ENCODE measurements around the gene OPN1SW. TPM values are rescaled to one million over a fixed set of nuclear protein-coding genes. Genes with fewer than 3 reads are reported as not detected.

Gene OPN1SW
- total RNA-seq, 1 donor from 2014 or later = not detected

DNA sequence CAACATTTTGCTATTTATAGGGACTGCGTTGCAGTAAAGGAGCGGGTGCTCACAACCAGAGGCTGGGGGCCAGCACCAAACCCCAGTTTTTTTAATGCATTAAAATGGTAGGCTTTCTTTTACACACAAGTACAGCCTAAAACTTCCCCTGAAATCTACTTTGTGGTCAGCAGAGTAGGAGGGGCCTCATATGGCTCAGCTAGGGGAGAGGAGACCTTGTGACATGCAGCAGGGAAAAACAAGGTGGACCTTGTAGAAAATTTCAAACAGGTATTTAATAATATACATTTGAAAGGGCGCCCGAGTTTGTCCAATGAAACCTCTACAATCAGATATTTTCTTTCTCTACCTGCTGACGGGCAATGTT, 17.6 kb upstream of the OPN1SW start:
- no peak overlapping the region for H3K4me3 Mint-ChIP-seq
- H3K27me3 Mint-ChIP-seq (ENCODE audit: low read depth) = peaks cover 28% of the 10 kb centered on the region
- H3K4me1 Mint-ChIP-seq = peaks cover 11% of the 10 kb centered on the region
- H3K36me3 Mint-ChIP-seq = peaks cover 20% of the 10 kb centered on the region
- no peak for DNase-seq (ENCODE audit: low spot score in 2 of 2, unreplicated experiment in 2 of 2)
- H3K27ac Mint-ChIP-seq = no peak overlapping the region
- no peaks in the 10 kb centered on the region for H3K9me3 Mint-ChIP-seq
- TF ChIP-seq, protein P1, sequence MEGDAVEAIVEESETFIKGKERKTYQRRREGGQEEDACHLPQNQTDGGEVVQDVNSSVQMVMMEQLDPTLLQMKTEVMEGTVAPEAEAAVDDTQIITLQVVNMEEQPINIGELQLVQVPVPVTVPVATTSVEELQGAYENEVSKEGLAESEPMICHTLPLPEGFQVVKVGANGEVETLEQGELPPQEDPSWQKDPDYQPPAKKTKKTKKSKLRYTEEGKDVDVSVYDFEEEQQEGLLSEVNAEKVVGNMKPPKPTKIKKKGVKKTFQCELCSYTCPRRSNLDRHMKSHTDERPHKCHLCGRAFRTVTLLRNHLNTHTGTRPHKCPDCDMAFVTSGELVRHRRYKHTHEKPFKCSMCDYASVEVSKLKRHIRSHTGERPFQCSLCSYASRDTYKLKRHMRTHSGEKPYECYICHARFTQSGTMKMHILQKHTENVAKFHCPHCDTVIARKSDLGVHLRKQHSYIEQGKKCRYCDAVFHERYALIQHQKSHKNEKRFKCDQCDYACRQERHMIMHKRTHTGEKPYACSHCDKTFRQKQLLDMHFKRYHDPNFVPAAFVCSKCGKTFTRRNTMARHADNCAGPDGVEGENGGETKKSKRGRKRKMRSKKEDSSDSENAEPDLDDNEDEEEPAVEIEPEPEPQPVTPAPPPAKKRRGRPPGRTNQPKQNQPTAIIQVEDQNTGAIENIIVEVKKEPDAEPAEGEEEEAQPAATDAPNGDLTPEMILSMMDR (IDR thresholded peaks at IDR 0.05; ENCODE audit: unreplicated experiment) = no peak

DNA sequence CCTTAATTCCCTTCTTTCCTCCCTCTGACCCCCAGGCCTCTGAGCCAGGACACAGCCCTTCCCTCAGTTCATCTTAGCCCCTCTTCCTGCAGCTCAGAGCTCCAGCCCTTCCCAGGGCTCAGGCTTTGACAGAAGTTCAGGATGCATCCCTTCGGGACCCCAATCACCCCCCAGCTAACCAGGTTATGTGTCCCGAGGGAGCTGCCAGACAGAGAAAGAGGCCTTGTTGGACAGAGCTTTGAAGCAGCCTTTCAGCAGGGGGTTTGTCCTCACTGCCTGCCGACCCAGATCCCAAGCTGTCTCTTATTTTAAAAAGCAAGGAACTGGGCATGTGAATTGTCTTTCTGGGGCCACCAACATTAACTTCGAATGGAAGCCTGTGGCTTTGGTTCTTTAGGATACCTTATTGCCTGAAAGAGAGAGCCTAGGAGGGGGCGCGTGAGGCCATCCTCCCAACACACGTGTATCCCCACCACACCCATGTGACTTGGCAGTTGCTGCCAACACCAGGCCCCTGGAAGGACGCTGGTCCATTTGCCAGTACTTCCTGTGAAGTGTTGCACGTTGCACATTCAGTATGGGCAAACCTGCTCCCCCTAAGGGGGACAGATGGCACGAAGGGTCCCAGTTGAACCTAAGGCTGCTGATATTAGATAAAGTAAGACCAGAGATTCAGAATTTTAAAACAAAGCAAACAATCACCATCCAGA, 17.0 kb upstream of the OPN1SW start:
- H3K27ac Mint-ChIP-seq = no peak overlapping the region
- H3K9me3 Mint-ChIP-seq = no peaks in the 10 kb centered on the region
- TF ChIP-seq, protein P1 (IDR thresholded peaks at IDR 0.05; ENCODE audit: unreplicated experiment) = no peak
- H3K4me1 Mint-ChIP-seq = peaks cover 11% of the 10 kb centered on the region
- H3K27me3 Mint-ChIP-seq (ENCODE audit: low read depth) = peaks cover 28% of the 10 kb centered on the region
- no peak for DNase-seq (ENCODE audit: low spot score in 2 of 2, unreplicated experiment in 2 of 2)
- H3K36me3 Mint-ChIP-seq = peaks cover 20% of the 10 kb centered on the region
- H3K4me3 Mint-ChIP-seq = peak overlapping the region; percentile 88

GRCh38 chr7:128791972-128792327, 16.4 kb upstream of the OPN1SW start:
- Mint-ChIP-seq H3K4me3 (peak overlapping the region; percentile 88), H3K9me3 (no peaks in the 10 kb centered on the region)

DNA sequence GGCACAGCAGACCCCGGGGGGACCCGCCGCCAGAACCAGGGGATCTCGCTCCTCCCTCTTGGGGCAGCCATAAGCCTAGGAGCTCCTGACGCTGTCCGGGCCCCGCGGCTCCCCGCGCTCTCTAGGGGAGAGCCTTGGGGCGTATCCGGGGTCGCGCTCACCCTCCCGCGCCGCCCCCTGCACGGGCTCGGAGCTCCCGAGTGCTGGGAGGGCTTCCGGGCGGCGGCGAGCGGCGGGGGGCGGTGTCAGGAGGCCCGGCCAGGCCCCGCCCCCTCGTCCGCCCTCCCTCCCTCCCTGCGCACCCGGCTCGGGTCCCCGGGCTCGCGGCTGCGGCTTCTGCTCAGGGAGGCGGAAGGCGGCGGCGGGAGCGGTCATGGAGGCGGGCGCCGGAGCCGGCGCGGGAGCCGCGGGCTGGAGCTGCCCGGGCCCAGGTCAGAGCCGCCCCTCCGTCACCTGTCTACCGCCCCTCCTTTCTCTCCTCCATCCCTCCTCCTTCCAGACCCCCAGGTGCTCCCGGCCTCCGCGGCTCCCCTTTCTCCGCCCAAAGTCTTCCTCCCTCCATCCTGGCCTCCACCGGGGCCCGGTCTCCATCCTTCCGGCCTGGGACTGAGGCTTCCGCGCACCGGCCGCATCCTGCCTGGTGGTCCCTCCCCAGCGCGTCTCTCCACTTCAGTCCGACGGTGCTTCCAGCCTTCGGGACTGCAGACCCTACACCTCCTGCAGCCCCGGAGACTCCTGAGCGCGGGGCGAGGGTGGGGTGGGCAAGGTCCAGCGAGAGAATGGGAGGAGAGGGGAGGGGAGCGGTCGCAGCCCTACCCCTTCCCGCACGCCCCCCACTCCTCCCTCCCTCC, 15.8 kb upstream of the OPN1SW start, which contains the start of gene CCDC136:
Gene CCDC136 (plus strand): TSS at position 848 of the 851 bp plus-strand sequence. CDS start 444 bp downstream, outside the sequence.
- peak; percentile 51 to 62 for DNase-seq (ENCODE audit: low spot score in 2 of 2, unreplicated experiment in 2 of 2)
- peak within 1 kb of the TSS; percentile 50 for H3K27ac Mint-ChIP-seq
- H3K27me3 Mint-ChIP-seq (ENCODE audit: low read depth) = peaks cover 32% of the 10 kb centered on the region

More at GRCh38 chr7:128791972-128792327, 16.4 kb upstream of the OPN1SW start:
- peaks cover 32% of the 10 kb centered on the region for H3K27me3 Mint-ChIP-seq (ENCODE audit: low read depth)
- peaks cover 11% of the 10 kb centered on the region for H3K4me1 Mint-ChIP-seq
- TF ChIP-seq, protein P1 (IDR thresholded peaks at IDR 0.05; ENCODE audit: unreplicated experiment) = no peak
- H3K27ac Mint-ChIP-seq = no peak overlapping the region
- DNase-seq (ENCODE audit: low spot score in 2 of 2, unreplicated experiment in 2 of 2) = no peak
- H3K36me3 Mint-ChIP-seq = peaks cover 13% of the 10 kb centered on the region

GRCh38 chr7:128790315-128791041, 14.9 kb upstream of the OPN1SW start:
- DNase-seq (ENCODE audit: low spot score in 2 of 2, unreplicated experiment in 2 of 2) = no peak
- peaks cover 8% of the 10 kb centered on the region for H3K36me3 Mint-ChIP-seq
- H3K9me3 Mint-ChIP-seq = peaks cover 5% of the 10 kb centered on the region
- TF ChIP-seq, protein P1 (IDR thresholded peaks at IDR 0.05; ENCODE audit: unreplicated experiment) = no peak
- peaks cover 11% of the 10 kb centered on the region for H3K4me1 Mint-ChIP-seq
- peak overlapping the region; percentile 68 for H3K27ac Mint-ChIP-seq
- peaks cover 38% of the 10 kb centered on the region for H3K27me3 Mint-ChIP-seq (ENCODE audit: low read depth)
- peak overlapping the region; percentile 86 for H3K4me3 Mint-ChIP-seq

More for the DNA sequence above, 15.8 kb upstream of the OPN1SW start, which contains the start of gene CCDC136:
- peaks cover 11% of the 10 kb centered on the region for H3K36me3 Mint-ChIP-seq
- TF ChIP-seq, protein P1 (IDR thresholded peaks at IDR 0.05; ENCODE audit: unreplicated experiment) = no peak
- H3K9me3 Mint-ChIP-seq = no peaks in the 10 kb centered on the region
- peaks cover 11% of the 10 kb centered on the region for H3K4me1 Mint-ChIP-seq
- H3K4me3 Mint-ChIP-seq = peak within 1 kb of the TSS; percentile 88
